CD4-positive, alpha-beta T cell (primary cell): Measurements from ENCODE around the gene OSBPL1A. TPM values are rescaled to one million over a fixed set of nuclear protein-coding genes. Genes with fewer than 3 reads are reported as not detected.

ENCODE experiments used
- ATAC-seq: fragments of 200-7000 bp; cut with Tn5 transposase; one replicate; pipeline ENCODE4 v1.10.0; 2022; ENCODE audit warnings: mild to moderate bottlenecking; ENCODE audit not compliant: poor library complexity
- CTCF ChIA-PET: fragments of 350-600 bp; sonication (Branson Sonifier 250); formaldehyde crosslinking; loops from one replicate; lab custom pipeline; 2021; ENCODE audit warnings: antibody characterized with exemption, inconsistent platforms; lab: Charles Lee
- POLR2A ChIA-PET: fragments of 350-600 bp; sonication (Branson Sonifier 250); formaldehyde crosslinking; loops from one replicate; lab custom pipeline; 2021; ENCODE audit warnings: antibody characterized with exemption, inconsistent platforms; lab: Charles Lee
- DNase-seq, 14 experiments: peaks; one replicate each; pipeline ENCODE4 v3.0.0-alpha.2; 2013 to 2020; ENCODE audit warnings: mixed read lengths in 2 of 14
- H3K27ac ChIP-seq, 2 donors: one replicate each; pipeline versions ENCODE4 v1.5.1 to v1.7.0; 2013; ENCODE audit warnings: low read length in 2 of 2, low read depth in 1 of 2, mild to moderate bottlenecking in 1 of 2
- H3K27me3 ChIP-seq, 2 experiments: 1 replicate in 1 of 2; 2 replicates in 1 of 2; pipeline versions ENCODE4 v1.6.1 to v1.7.0; 2013; ENCODE audit warnings: low read length in 2 of 2, control low read depth in 1 of 2, mild to moderate bottlenecking in 1 of 2, moderate library complexity in 1 of 2; ENCODE audit not compliant: insufficient read depth in 2 of 2, control insufficient read depth in 1 of 2
- H3K36me3 ChIP-seq: one replicate; pipeline ENCODE4 v1.6.1; 2013; ENCODE audit warnings: low read length, control low read depth; ENCODE audit not compliant: insufficient read depth
- H3K4me1 ChIP-seq: one replicate; pipeline ENCODE4 v1.6.1; 2013; ENCODE audit warnings: low read length, control low read depth; ENCODE audit not compliant: insufficient read depth
- H3K4me3 ChIP-seq: one replicate; pipeline ENCODE4 v1.5.1; 2013; ENCODE audit warnings: mild to moderate bottlenecking, low read length, moderate library complexity
- H3K9me3 ChIP-seq, 2 experiments: 1 replicate in 1 of 2; 2 replicates in 1 of 2; pipeline versions ENCODE4 v1.6.1 to v1.7.0; 2013; ENCODE audit warnings: low read length in 2 of 2, mild to moderate bottlenecking in 2 of 2, control low read depth in 1 of 2, moderate library complexity in 1 of 2; ENCODE audit not compliant: control insufficient read depth in 1 of 2, insufficient read depth in 1 of 2
- H3K27ac Mint-ChIP-seq: one replicate; pipeline ENCODE4 v1.8.0; 2020; ENCODE audit warnings: mixed read lengths
- H3K27me3 Mint-ChIP-seq: one replicate; pipeline ENCODE4 v1.8.0; 2021; ENCODE audit warnings: mixed read lengths
- H3K36me3 Mint-ChIP-seq: one replicate; pipeline ENCODE4 v1.8.0; 2021; ENCODE audit warnings: low read depth, mixed read lengths
- H3K4me1 Mint-ChIP-seq: one replicate; pipeline ENCODE4 v1.8.0; 2021; ENCODE audit warnings: low read depth, mixed read lengths
- H3K4me3 Mint-ChIP-seq: one replicate; pipeline ENCODE4 v1.8.0; 2020; ENCODE audit warnings: mild to moderate bottlenecking, mixed read lengths
- H3K9me3 Mint-ChIP-seq: one replicate; pipeline ENCODE4 v1.8.0; 2020; ENCODE audit warnings: mixed read lengths
- CTCF ChIP-seq: fragments of 200-600 bp; IDR thresholded peaks from one replicate; pipeline ENCODE4 v1.8.0; 2022; ENCODE audit warnings: antibody characterized with exemption, mild to moderate bottlenecking
- intact Hi-C, 2 experiments: fragments of 100-400 bp; cut with DNase I in 1 of 2; cut with micrococcal nuclease in 1 of 2; formaldehyde crosslinking; loops; one replicate each; pipeline versions ENCODE4 v1.15.1 to v1.9.0; 2023 to 2025; cut with DNase I, micrococcal nuclease
- total RNA-seq, 174 experiments: library from RNA in 2 of 174; stranded (reverse) in 2 of 174; gene quantifications; one replicate each; pipeline ENCODE4 v1.2.3 and lab custom pipeline; 2021 to 2026

The OSBPL1A gene
- total RNA-seq, 2 experiments from 2014 or later = 2.7 TPM

GRCh38 chr18:24199372-24199962 lies 198.2 kb downstream of the OSBPL1A start:
- no peaks in the 10 kb centered on the region for H3K36me3 ChIP-seq
- ATAC-seq = no peak
- H3K27ac ChIP-seq = no peak overlapping the region
- H3K27me3 ChIP-seq = no peaks in the 10 kb centered on the region
- no peaks in the 10 kb centered on the region for H3K4me1 ChIP-seq
- H3K27ac Mint-ChIP-seq = no peak overlapping the region
- POLR2A ChIA-PET = no interaction called here
- no peaks in the 10 kb centered on the region for H3K27me3 Mint-ChIP-seq
- no peaks in the 10 kb centered on the region for H3K36me3 Mint-ChIP-seq
- no peaks in the 10 kb centered on the region for H3K9me3 Mint-ChIP-seq
- CTCF ChIA-PET = no interaction called here
- TF ChIP-seq CTCF = no peak
- H3K9me3 ChIP-seq = no peaks in the 10 kb centered on the region
- no peak overlapping the region for H3K4me3 Mint-ChIP-seq
- DNase-seq = no peak
- H3K4me3 ChIP-seq = no peak overlapping the region
- H3K4me1 Mint-ChIP-seq = no peaks in the 10 kb centered on the region
- intact Hi-C loops = no loop called here

- Histone ChIP-seq H3K4me1 (no peaks in the 10 kb centered on the region), H3K9me3 (no peaks in the 10 kb centered on the region), H3K36me3 (no peaks in the 10 kb centered on the region), H3K27me3 (no peaks in the 10 kb centered on the region), H3K4me3 (no peak overlapping the region), H3K27ac (no peak overlapping the region)
- H3K36me3 Mint-ChIP-seq = no peaks in the 10 kb centered on the region
- H3K9me3 Mint-ChIP-seq = no peaks in the 10 kb centered on the region
- no peak overlapping the region for H3K4me3 Mint-ChIP-seq
- ChIA-PET POLR2A (no interaction called here), CTCF (no interaction called here)
- H3K27ac Mint-ChIP-seq = no peak overlapping the region
- intact Hi-C loops = no loop called here
- H3K4me1 Mint-ChIP-seq = no peaks in the 10 kb centered on the region
- no peak for ATAC-seq
- no peak for DNase-seq
- no peak for TF ChIP-seq CTCF
- H3K27me3 Mint-ChIP-seq = no peaks in the 10 kb centered on the region
Observed at GRCh38 chr18:24198461-24198860, 199.2 kb downstream of the OSBPL1A start.

GRCh38 chr18:24197412-24197811 lies 200.2 kb downstream of the OSBPL1A start:
- no peak for TF ChIP-seq CTCF

More at GRCh38 chr18:24197412-24197811, 200.2 kb downstream of the OSBPL1A start:
- Mint-ChIP-seq H3K36me3 (no peaks in the 10 kb centered on the region), H3K9me3 (no peaks in the 10 kb centered on the region), H3K27me3 (no peaks in the 10 kb centered on the region), H3K4me3 (no peak overlapping the region), H3K27ac (no peak overlapping the region), H3K4me1 (no peaks in the 10 kb centered on the region)
- H3K4me3 ChIP-seq = no peak overlapping the region
- ChIA-PET POLR2A (no interaction called here), CTCF (interaction anchor here (0.6 kb wide), 1 partner anchor 10 kb away, joined by 3 read pairs; no protein-coding TSS in a partner anchor)
- DNase-seq (no peak), ATAC-seq (no peak)
- no peak overlapping the region for H3K27ac ChIP-seq
- H3K36me3 ChIP-seq = no peaks in the 10 kb centered on the region
- no peaks in the 10 kb centered on the region for H3K4me1 ChIP-seq
- no peaks in the 10 kb centered on the region for H3K27me3 ChIP-seq
- intact Hi-C loops = no loop called here
- H3K9me3 ChIP-seq = no peaks in the 10 kb centered on the region
